Skeletal muscle cell (primary cell): ENCODE results near the gene GTF2H2C.
"Not testable (repeated sequence)": the region's sequence is repeated elsewhere in the genome, so short reads cannot be mapped to it uniquely, and the experiment has no call there.

Experiments
- DNase-seq: peaks from one replicate; pipeline ENCODE4 v3.0.0-alpha.2; 2010; ENCODE audit warnings: low read depth
- H3K4me3 ChIP-seq: 2 replicates; pipeline ENCODE4 v1.5.1; 2011; ENCODE audit warnings: low read depth, mild to moderate bottlenecking, control low read depth, low read length, moderate library complexity

The GTF2H2C gene

DNA sequence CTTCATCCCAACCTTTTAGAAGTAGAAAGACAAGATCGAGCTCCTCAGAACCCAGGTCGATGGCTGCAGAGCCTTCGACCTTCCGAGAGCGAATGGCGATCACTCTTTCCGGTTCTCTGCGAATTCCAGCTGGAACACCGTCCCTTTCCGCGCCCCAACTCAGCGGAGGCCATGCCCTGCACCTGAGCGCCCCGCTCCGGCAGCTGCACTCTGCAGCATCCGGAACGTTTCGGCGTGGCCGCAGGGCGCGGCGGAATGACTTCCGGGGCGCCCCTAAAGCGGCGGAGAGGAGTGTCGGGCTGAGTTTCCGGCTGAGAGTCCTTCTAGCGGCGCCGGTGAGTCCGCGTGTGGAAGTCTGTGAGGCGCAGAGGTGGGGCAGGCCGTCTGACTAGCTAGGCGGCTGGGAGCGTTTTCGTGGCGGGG lies at the start of gene GTF2H2C:
GTF2H2C (plus strand) TSS at position 284 of the 423 bp plus-strand sequence. CDS start 4,942 bp downstream, outside the sequence.
- H3K4me3 ChIP-seq: peak within 1 kb of the TSS; percentile 39
- DNase-seq: peak; percentile 6

DNA sequence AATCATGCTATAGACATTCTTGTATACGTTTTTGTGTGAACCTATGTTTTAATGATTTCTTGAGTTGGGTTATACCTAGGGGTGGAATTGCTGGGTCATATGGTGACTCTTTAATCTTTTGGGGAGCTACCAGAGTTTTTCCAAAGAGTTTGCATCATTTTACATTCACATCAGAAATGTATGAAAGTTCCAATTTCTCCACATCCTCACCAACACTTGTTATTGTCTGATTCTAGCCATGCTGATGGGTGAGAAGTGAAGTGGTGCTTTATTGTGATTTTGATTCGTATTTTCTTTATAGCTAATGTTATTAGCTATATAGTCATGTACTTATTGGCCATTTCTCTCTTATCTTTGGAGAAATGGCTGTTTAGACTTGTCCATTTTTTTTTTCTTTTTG lies 49.3 kb upstream of the GTF2H2C start:
- no peak overlapping the region for H3K4me3 ChIP-seq
- no peak for DNase-seq

DNA sequence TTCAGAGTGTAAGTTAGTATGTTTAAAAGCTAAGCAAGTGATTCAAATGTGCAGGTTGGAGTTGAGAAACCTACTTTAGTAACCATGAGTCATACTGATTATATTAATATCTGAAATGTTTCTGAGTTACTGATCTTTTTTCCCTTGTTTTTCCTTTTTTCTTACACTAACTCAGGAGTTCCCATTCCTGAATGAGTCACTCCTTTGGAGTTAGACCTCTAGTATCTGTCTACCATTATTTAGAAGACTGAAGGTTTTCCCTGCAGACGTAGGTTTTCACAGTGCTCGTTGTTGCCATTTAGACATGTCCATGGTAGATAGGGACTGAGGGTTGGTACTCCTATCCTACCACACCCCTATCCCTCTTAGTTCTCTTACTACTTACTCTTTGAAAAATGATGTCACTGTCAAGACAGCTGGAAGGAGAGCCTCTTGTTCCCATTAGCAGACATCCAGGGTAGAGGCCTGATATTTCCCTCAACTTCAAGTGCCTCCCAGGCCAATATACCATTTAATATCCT lies 47.2 kb upstream of the GTF2H2C start:
- H3K4me3 ChIP-seq: no peak overlapping the region
- no peak for DNase-seq

DNA sequence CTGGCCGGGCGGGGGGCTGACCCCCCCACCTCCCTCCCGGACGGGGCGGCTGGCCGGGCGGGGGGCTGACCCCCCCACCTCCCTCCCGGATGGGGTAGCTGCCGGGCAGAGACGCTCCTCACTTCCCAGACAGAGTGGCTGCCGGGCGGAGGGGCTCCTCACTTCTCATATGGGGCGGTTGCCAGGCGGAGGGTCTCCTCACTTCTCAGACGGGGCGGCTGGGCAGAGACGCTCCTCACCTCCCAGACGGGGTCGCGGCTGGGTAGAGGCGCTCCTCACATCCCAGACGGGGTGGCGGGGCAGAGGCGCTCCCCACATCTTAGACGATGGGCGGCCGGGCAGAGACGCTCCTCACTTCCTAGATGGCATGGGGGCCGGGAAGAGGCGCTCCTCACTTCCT lies 44.4 kb upstream of the GTF2H2C start:
- not testable (repeated sequence) for H3K4me3 ChIP-seq, DNase-seq

DNA sequence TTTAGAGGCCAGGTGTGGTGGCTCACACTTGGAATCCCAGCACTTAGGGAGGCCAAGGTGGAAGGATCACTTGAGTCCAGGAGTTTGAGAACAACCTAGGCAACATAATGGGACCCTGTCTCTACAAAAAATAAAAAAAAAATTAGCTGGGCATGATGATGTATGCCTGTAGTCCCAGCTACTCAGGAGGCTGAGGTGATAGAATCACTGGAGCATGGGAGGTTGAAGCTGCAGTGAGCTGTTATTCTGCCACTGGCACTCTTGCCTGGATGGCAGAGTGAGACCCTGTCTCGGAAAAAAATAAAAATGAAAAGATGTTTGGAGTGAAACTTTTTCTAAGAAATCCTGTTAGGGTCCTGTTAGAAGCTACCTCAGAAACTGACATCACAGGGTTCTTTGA lies 43.2 kb upstream of the GTF2H2C start:
- no peak overlapping the region for H3K4me3 ChIP-seq
- no peak for DNase-seq

DNA sequence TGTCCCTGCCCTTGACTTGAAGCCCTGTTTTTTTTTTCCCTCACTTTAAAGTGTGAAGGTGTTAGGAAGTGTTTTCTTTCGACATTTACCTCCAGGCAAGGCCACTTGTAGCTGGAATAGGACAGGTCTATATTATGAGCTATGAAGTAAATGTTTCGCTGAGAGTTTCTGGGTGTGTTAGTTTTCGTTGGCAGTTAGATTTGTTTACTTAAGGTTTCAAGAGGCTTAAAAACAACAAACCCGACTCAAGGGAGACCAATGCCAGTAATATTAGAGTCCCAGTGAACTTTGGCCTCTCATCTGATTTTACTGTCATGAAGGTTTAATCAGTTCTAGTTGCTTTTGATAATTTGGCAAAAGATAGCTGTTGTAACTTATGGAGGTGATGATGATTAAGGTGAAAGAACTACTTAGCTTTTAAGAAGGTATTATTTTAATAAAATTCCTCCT lies 42.2 kb upstream of the GTF2H2C start:
- H3K4me3 ChIP-seq: no peak overlapping the region
- DNase-seq: no peak

DNA sequence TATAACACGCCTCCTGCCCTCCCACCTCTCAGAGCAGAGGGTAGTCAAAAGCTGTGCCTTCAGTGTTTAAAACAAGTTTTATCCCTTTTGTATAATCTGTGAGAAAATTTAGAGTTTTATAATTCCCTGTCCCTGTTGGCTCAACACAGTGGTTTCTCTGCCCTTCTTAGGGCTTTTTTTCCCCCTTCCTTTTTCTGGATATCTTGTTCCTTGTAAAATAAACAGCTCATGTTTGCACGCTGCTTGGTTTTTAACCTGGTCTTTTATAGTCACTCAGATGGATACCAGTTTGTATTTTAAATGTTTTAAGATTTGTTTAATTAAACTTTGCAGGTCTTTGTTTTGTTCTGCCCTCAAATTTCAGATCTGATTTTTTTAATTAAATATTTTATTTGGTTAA lies 40.7 kb upstream of the GTF2H2C start:
- DNase-seq: no peak
- H3K4me3 ChIP-seq: no peak overlapping the region

DNA sequence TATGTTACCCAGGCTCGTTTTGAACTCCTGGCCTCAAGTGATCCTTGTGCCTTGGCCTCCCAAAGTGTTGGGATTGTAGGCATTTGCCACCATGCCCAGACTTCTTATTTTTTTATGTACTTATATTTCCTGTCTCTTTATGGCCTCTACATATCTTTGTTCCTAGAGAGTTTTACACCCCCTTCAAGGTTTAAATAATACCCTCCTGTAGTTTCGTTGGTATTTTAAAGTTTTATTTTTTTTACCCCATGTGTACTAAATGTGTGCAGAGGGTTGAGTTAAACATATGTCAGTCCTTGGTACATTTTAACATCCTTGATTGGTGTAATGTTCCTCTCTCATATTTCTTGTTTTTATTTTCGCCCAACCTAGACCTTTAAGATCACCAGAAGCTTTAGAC lies 38.0 kb upstream of the GTF2H2C start:
- no peak overlapping the region for H3K4me3 ChIP-seq
- no peak for DNase-seq

DNA sequence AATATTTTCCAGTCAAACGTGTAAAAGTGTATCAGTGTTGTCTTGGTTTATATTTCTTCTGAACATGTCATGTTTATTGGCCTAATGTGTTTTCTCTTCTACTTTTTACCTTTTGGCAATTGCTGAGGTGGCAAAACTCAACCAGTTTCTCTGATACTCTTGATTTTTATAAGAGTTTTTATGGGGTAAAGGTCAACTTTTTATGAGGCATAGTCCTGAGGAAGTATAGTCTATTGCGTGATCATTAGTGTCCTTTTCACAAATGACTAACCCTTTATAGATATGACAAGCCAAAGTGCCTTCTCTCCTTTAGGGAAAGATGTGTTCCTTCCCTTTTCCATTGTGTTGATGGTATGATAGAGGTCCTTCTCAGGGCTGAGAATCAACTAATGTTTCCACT lies 34.5 kb upstream of the GTF2H2C start:
- H3K4me3 ChIP-seq: no peak overlapping the region
- DNase-seq: no peak

DNA sequence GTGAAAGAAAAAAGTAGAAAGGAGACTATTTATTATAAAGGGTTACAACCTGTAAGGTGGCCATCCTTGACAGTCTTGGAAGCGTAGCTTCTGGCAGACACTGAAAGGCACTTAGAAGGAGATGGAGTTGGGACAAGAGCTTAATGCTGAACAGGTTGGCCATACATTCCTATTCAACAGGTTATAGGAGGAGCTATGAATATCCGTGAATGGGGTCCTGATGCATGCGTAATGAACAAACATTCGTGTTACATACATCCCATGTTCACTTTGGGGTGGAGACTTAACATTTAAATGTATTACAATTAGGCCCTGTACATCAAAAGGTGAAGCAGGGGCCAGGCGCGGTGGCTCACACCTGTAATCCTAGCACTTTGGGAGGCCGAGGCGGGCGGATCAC lies 33.3 kb upstream of the GTF2H2C start:
- DNase-seq: no peak
- H3K4me3 ChIP-seq: no peak overlapping the region

DNA sequence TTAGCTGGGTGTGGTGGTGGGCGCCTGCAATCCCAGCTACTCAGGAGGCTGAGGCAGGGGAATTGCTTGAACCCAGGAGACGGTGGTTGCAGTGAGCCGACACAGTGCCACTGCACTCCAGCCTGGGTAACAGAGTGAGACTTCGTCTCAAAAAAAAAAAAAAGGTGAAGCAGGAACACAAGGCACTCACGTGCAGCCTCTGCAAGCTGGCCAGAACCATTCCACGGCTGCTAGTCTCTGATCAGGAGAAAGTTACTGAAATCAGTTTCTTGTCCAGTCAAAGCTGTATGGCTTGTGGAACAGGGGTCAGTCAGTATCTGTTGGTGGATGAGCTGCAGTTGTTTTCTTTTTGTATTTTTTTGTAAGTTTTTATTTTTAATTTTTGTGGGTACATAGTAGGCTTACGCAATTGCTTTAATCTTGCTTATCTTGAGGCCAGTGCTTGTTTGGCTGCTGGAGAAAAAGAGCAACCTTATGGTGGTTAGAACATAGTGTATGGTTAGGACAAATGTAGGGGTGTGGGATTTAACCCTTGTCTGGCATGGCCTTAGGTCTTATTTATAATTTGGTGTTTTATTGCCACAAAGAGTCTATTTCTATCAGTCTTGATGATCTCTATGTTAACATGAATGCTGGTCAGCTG lies 32.7 kb upstream of the GTF2H2C start:
- no peak for DNase-seq

DNA sequence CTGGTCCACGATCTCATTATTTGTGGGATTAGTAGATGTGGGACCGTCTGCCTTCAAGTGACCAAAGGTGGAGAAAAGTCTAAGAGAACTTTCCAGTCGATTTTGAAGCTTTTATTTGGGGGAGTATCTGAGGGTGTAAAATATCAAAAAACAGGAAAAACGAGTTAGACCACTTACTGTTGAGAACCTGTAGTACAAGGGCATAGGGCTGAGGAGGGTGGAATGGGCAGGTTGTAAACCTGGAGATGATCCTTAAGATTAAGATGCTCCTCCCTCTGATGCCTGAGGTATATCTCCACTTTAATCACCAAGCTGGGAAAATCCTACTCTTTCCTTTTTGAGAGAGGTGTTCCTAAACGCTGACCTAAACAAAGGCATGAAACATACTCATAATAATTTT lies 32.0 kb upstream of the GTF2H2C start:
- no peak for DNase-seq

More for the DNA sequence above, 32.7 kb upstream of the GTF2H2C start:
- H3K4me3 ChIP-seq: no peak overlapping the region

DNA sequence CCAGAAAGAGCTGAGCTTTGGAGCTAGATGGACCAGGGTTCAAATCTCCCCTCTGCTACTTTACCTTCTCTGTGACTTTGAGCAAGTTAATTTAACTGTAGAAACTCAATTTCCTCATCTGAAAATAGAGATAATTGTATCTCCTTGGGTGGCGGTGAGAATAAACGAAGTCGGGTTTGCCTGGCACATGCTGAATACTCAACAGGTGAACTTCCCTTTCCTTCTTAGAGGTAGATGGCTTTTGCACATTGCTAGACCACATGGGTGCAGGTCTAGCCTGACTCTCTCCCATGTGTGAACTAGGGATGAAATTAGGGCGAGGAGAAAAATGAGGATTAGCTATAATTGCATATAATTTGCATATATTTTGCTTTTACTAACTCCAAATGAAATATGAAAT lies 31.4 kb upstream of the GTF2H2C start:
- no peak overlapping the region for H3K4me3 ChIP-seq
- no peak for DNase-seq

More for the DNA sequence above, 32.0 kb upstream of the GTF2H2C start:
- H3K4me3 ChIP-seq: no peak overlapping the region

DNA sequence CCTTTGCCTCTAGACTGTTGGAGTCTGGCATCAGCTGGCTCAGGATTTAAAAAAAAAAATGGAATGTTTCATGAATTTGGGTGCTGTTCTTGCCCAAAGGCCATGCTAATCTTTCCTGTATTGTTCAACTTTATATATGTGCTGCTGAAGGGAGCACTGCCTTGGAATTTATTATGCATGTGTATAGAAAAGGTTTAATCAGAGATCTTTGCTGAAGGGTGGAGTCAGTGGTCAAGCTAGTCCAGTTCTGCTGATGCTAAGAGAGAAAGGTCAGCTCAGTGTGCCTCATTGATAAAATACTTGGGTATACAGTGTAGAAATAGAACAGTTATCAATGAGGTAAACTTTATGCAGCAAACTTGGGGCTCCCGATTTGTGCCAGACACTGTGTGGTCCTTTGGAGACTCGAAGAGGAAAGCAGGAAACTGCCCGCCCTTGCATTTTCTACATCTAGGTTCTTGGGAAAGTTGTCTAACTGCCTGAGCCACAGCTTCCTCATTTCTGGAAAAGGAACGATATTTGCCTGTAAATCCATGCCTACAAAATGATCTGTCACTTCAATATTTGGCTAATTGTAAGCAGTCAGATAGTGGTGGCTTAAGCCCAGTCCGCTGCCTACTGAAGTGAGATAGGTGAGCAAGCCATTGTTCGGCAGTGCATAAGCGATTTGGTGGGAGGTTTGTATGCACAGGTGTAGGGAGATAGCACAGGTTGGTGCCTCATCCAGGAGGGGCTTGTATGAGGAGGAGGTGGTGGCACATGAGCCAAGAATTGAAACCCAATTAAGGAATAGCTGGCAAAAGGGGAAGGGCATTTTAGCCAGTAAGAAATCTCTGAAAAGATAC lies 29.2 kb upstream of the GTF2H2C start:
- H3K4me3 ChIP-seq: no peak overlapping the region
- DNase-seq: no peak

DNA sequence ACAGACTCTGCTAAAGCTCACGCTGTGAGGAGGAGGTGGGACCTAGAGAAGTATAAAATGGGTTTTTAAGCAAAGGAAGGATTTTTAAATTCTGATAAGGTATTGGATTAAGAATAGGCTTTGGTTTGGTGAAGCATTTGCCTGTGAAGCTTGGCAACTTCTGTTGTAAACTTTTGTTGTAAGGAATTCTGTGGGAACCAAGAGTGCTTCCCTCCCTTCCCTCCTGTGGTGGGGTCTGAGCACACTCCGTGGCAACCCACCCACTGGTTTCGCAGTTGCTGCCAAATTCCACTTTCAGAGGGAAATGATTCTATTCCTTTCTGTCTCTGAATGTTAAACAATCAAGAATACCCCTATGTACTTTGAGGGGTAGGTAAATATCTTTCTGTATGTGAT lies 28.6 kb upstream of the GTF2H2C start:
- H3K4me3 ChIP-seq: no peak overlapping the region
- DNase-seq: no peak

DNA sequence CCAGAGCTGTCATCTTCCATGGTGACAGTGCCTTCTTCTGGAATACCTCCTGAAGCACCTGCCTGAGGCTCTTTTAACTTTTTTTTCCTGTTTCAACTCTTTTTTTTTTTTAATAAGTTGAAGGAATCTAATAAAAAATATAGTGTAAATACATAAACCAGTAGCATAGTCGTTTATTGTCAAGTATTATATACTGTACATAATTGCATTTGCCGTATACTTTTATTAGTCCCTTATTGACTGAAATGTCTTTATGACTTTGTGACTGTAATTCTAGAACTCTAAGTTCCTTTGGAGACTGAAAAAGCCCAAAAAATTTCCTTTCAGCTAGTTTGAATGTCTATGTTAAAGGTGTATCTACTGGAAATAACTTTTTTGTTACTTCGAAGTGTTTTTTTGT lies 22.1 kb upstream of the GTF2H2C start:
- DNase-seq, H3K4me3 ChIP-seq: not testable (repeated sequence)

DNA sequence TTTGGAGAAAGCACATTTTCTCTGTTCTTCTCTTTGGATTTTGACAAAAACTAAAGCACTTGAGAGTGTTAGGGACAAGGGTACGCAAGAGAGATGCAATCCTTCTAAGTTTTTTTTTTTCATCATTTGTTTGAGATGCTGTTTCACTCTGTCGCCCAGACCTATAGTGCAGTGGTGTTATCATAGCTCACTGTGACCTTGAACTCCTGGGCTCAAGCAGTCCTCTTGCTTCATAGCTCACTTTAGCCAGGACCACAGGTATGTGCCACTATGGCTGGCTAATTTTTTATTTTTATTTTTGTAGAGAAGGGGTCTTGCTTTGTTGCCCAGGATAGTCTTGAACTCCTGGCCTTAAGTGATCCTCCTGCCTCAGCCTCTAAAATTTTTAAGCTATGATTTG lies 21.3 kb upstream of the GTF2H2C start:
- H3K4me3 ChIP-seq, DNase-seq: not testable (repeated sequence)

DNA sequence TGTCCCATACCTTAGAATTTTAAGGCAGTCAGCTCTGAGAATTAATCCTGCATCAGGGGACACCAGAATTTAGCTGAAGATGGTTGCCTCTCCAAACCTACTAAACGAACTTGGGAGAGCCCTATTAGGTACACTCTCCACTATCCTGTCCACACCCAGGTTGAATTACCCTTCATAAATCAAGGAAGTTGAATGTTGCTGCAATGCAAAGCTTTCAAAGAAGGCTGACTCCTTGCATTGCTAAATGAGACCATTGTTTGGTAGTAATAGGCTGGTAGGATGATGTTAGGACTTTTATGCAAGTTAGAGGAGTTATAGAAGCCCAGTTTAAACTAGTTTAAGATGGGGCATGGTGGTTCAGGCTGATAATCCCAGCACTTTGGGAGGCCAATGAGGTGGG lies 18.6 kb upstream of the GTF2H2C start:
- not testable (repeated sequence) for DNase-seq, H3K4me3 ChIP-seq

DNA sequence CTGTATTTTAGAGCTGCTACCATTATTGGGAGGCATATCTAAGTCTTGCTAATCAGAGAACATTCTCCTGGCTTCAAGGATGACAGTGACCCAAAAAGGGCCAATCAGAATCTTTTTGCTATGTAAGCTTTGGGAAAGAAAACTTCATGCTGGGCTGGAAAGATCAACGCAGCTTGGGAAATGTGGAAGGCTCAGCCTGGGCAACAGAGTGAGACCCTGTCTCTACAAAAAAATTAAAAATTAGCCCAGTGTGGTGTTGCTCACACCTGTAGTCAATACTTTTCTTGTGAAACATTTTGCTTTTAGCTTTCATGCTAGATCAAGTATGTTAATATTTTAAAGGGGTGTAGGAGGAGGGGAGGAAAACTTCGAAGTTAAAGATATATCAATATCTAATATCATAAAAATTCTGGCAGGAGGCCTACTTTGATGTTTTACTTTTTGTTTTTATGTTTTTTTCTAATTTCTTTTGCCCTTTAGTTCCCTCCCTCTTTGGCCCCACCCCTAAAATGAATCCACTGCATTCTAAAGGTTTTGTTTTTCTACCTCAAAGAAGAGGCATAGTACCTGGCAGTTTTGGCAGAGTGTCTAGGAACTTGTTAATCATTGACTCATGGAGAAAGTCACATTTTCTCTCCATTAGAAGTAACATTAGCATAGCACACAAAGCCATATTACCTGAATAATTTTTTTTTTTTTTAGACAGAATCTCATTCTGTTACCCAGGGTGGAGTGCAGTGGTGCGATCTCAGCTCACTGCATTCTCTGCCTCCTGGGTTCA lies 17.0 kb upstream of the GTF2H2C start:
- DNase-seq, H3K4me3 ChIP-seq: not testable (repeated sequence)

DNA sequence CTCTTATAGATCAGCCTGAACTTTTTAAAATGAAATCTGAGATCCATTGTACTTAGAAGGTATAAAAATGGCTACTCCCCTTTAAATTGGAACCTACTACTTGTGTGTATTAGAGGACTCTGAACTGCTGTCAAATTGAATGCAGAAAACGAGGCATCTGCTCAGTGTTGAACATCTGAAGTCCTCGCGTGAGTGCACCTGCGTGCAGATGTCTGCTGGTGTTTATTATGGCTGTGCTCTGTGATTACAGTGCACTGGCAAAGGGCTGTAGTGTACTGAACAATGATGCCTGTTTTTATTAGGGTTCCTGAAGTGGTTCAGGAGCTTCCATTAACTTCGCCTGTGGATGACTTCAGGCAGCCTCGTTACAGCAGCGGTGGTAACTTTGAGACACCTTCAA lies 15.4 kb upstream of the GTF2H2C start:
- DNase-seq, H3K4me3 ChIP-seq: not testable (repeated sequence)
